ENCODE measurements around the gene TSC22D1. TPM values are rescaled to one million over a fixed set of nuclear protein-coding genes. Genes with fewer than 3 reads are reported as not detected.

TSC22D1 gene
- total RNA-seq, 4 donors from 2014 or later = 119 to 325 (median 193) TPM

DNA sequence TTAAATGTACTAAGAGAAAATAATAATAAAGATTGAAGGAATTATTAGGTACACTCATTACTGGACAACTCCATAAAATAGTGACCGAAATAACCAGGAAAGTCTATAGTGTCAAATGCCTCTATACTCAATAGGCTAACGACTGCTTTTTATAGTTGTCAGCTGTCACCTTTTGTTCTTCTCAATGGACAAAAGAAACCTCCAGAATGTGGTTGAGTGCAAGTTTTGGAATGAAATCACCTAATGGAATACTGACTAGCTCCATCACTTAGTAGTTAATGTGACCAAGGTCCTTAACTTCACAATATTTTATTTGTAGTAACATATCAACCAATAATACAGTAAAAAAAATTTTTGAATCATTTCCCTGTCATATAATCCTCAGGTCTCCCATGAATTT is 18.1 kb downstream of the TSC22D1 start:
- H3K36me3 ChIP-seq = peaks cover 0 to 12% of the 10 kb centered on the region in 2 donors
- H3K4me3 ChIP-seq = no peak overlapping the region
- no peak for DNase-seq
- intact Hi-C loops (cut with DNase I; ENCODE audit: low total_unique reads) (no loop called here), in situ Hi-C loops (cut with MboI; ENCODE audit: low sequenced_read_pairs in 4 of 4) (no loop called here)
- H3K4me1 ChIP-seq = peaks cover 19 to 25% of the 10 kb centered on the region in 2 donors
- no peaks in the 10 kb centered on the region for H3K27me3 ChIP-seq
- H3K9me3 ChIP-seq = no peaks in the 10 kb centered on the region
- no peak for TF ChIP-seq POLR2A (IDR thresholded peaks at IDR 0.05)
- TF ChIP-seq, protein P1, sequence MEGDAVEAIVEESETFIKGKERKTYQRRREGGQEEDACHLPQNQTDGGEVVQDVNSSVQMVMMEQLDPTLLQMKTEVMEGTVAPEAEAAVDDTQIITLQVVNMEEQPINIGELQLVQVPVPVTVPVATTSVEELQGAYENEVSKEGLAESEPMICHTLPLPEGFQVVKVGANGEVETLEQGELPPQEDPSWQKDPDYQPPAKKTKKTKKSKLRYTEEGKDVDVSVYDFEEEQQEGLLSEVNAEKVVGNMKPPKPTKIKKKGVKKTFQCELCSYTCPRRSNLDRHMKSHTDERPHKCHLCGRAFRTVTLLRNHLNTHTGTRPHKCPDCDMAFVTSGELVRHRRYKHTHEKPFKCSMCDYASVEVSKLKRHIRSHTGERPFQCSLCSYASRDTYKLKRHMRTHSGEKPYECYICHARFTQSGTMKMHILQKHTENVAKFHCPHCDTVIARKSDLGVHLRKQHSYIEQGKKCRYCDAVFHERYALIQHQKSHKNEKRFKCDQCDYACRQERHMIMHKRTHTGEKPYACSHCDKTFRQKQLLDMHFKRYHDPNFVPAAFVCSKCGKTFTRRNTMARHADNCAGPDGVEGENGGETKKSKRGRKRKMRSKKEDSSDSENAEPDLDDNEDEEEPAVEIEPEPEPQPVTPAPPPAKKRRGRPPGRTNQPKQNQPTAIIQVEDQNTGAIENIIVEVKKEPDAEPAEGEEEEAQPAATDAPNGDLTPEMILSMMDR (IDR thresholded peaks at IDR 0.05 in 4 of 5, conservative IDR thresholded peaks at IDR 0.05 in 1 of 5) = no peak
- H3K27ac ChIP-seq = peak overlapping the region in 3 of 4 donors; percentile 10 to 64 (median 33)
- ATAC-seq = no peak

DNA sequence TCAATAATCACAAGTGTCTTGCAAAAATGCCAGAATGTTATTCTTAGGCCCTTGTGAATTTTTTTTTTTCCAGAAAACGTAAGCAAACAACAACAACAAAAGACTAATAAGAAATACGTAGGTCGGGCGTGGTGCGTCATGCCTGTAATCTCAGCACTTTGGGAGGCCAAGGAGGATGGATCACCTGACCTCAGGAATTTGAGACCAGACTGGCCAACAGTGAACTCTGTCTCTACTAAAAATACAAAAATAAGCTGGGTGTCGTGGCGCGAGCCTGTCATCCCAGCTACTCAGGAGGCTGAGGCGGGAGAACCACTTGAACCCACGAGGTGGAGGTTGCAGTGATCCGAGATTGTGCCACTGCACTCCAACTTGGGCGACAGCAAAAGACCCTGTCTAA is 20.9 kb downstream of the TSC22D1 start:
- no peak for DNase-seq
- intact Hi-C loops (cut with DNase I; ENCODE audit: low total_unique reads) = no loop called here
- Histone ChIP-seq H3K4me1 (peaks cover 13 to 18% of the 10 kb centered on the region in 2 donors), H3K9me3 (no peaks in the 10 kb centered on the region), H3K4me3 (no peak overlapping the region), H3K36me3 (peaks cover 0 to 18% of the 10 kb centered on the region in 2 donors), H3K27me3 (no peaks in the 10 kb centered on the region), H3K27ac (peak overlapping the region in 3 of 4 donors; percentile 22 to 56 (median 25))
- in situ Hi-C loops (cut with MboI; ENCODE audit: low sequenced_read_pairs in 4 of 4) = no loop called here
- TF ChIP-seq, protein P1 (IDR thresholded peaks at IDR 0.05 in 4 of 5, conservative IDR thresholded peaks at IDR 0.05 in 1 of 5) = no peak
- TF ChIP-seq POLR2A (IDR thresholded peaks at IDR 0.05) = no peak
- ATAC-seq = peak in 1 of 2 donors; percentile 34

DNA sequence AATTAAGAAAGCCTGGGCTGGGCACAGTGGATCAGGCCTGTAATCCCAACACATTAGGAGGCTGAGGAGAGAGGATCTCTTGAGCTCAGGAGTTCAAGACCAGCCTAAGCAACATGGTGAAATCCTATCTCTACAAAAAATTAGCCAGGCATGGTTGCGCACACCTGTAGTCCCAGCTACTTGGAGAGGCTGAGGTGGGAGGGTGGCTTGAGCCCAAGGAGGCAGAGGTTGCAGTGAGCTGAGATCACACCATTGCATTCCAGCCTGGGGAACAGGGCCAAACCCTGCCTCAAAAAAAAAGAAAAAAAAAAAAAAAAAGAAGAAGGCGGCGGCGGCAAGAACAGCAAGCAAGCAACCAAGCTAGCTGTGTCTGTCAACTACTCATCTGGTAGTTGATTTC is 26.7 kb downstream of the TSC22D1 start:
- Histone ChIP-seq H3K27ac (peak overlapping the region; percentile 2 to 57 (median 25)), H3K9me3 (no peaks in the 10 kb centered on the region), H3K27me3 (no peaks in the 10 kb centered on the region), H3K4me1 (peaks cover 6 to 24% of the 10 kb centered on the region in 2 donors), H3K36me3 (peaks cover 0 to 12% of the 10 kb centered on the region in 2 donors), H3K4me3 (no peak overlapping the region)
- ATAC-seq (no peak), DNase-seq (no peak)
- TF ChIP-seq, protein P1 (IDR thresholded peaks at IDR 0.05 in 4 of 5, conservative IDR thresholded peaks at IDR 0.05 in 1 of 5) = no peak
- TF ChIP-seq POLR2A (IDR thresholded peaks at IDR 0.05) = no peak
- intact Hi-C loops (cut with DNase I; ENCODE audit: low total_unique reads) (no loop called here), in situ Hi-C loops (cut with MboI; ENCODE audit: low sequenced_read_pairs in 4 of 4) (no loop called here)

DNA sequence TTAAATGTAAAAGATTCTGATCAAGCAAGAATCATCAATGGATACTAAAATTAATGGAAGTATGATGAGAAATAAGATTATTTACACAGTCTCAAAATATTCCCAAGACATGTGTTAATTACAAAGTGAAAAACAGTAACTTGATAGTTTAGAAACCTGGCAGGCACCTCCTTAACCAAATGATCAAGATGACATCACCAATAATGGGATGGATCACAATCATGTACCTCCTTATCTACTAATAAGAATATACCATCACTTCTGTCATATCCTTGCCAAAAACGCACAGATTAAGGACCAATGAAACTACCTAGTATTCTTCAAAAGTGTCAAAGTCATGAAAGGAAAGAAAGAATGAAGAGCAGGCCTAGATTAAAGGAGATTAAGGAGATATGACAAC is 30.0 kb downstream of the TSC22D1 start:
- ATAC-seq = no peak
- H3K4me3 ChIP-seq = no peak overlapping the region
- intact Hi-C loops (cut with DNase I; ENCODE audit: low total_unique reads) (no loop called here), in situ Hi-C loops (cut with MboI; ENCODE audit: low sequenced_read_pairs in 4 of 4) (no loop called here)
- TF ChIP-seq POLR2A (IDR thresholded peaks at IDR 0.05) = no peak
- TF ChIP-seq, protein P1 (IDR thresholded peaks at IDR 0.05 in 4 of 5, conservative IDR thresholded peaks at IDR 0.05 in 1 of 5) = no peak
- no peak for DNase-seq
- peaks cover 23 to 42% of the 10 kb centered on the region in 2 donors for H3K4me1 ChIP-seq
- H3K27ac ChIP-seq = peak overlapping the region in 2 of 4 donors; percentile 0 to 7
- no peaks in the 10 kb centered on the region for H3K27me3 ChIP-seq
- no peaks in the 10 kb centered on the region for H3K36me3 ChIP-seq
- H3K9me3 ChIP-seq = no peaks in the 10 kb centered on the region

DNA sequence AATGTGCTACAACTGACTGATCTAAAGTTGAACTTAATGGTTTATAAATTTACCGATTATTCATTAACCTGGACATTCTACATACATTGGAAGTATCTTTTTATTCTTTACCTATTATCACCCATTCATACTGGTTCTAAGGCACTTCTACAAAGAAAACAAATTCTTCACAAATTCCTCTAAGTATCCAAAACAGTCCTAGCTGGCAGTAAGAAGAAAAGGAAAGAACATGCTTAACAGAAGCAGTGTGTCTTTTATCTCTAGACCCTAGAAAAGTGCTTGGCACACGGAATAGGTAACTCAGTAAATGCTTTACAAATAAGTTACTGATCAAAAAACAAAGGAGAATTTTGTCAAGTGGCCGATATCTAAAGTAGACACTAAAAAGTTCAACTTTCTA is 32.8 kb downstream of the TSC22D1 start:
- intact Hi-C loops (cut with DNase I; ENCODE audit: low total_unique reads) = no loop called here
- Histone ChIP-seq H3K36me3 (peaks cover 0 to 7% of the 10 kb centered on the region in 2 donors), H3K4me3 (no peak overlapping the region), H3K9me3 (no peaks in the 10 kb centered on the region), H3K27ac (peak overlapping the region; percentile 57 to 82 (median 68)), H3K27me3 (no peaks in the 10 kb centered on the region), H3K4me1 (peaks cover 44 to 47% of the 10 kb centered on the region in 2 donors)
- no peak for TF ChIP-seq POLR2A (IDR thresholded peaks at IDR 0.05)
- TF ChIP-seq, protein P1 (IDR thresholded peaks at IDR 0.05 in 4 of 5, conservative IDR thresholded peaks at IDR 0.05 in 1 of 5) = no peak
- no peak for DNase-seq
- in situ Hi-C loops (cut with MboI; ENCODE audit: low sequenced_read_pairs in 4 of 4) = no loop called here
- no peak for ATAC-seq

Data from gastrocnemius medialis (tissue), 4 donors.